MG63 (cell line): Measurements from ENCODE around the gene TH. TPM values are rescaled to one million over a fixed set of nuclear protein-coding genes. Genes with fewer than 3 reads are reported as not detected.

Source experiments
- DNase-seq: peaks from one replicate; pipeline ENCODE4 v3.0.0-alpha.2; 2020
- H3K27me3 ChIP-seq: fragments of 250-450 bp; sonication (Bioruptor Pico); 2 replicates; pipeline ENCODE4 v1.5.1; 2020; ENCODE audit warnings: mild to moderate bottlenecking, moderate library complexity
- H3K36me3 ChIP-seq: fragments of 250-450 bp; sonication (Bioruptor Pico); 2 replicates; pipeline ENCODE4 v1.5.1; 2020; ENCODE audit warnings: mild to moderate bottlenecking, moderate library complexity
- H3K4me3 ChIP-seq: fragments of 250-450 bp; sonication (Bioruptor Pico); 2 replicates; pipeline ENCODE4 v1.5.1; 2020; ENCODE audit warnings: mild to moderate bottlenecking, moderate library complexity
- H3K9me3 ChIP-seq: fragments of 250-450 bp; sonication (Bioruptor Pico); 2 replicates; pipeline ENCODE4 v1.5.1; 2020; ENCODE audit warnings: mild to moderate bottlenecking, moderate library complexity
- total RNA-seq: library from RNA; depleted of rRNA; stranded (reverse); fragments of >200 nt; shearing (Covaris generic); gene quantifications from 2 replicates; pipeline ENCODE4 v1.2.3, GENCODE V29; 2014; ENCODE audit warnings: low replicate concordance

Gene TH
- total RNA-seq, 1 experiment from 2014 or later = not detected

DNA sequence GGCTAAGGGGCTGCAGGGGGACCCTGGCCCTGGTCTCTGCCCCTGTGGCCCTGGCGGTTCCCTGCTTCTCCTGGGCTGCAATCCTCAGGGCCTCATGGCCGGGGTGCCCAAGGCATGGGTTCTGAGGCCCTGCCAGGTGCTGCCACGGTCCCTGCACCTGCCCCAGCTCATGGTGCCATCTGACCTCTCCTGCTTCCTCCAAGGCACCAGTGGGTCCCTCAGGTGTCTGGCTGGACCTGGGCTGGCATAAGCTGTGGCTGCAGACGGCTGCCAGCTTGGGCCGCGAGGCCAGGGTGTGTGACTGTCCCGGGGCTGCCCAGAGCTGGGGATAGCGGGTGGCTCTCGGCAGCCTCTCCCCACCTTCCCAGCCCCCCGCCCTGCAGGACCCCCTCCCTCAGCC is 12.6 kb downstream of the TH start:
- no peaks in the 10 kb centered on the region for H3K9me3 ChIP-seq
- H3K36me3 ChIP-seq = no peaks in the 10 kb centered on the region
- no peak overlapping the region for H3K4me3 ChIP-seq

DNA sequence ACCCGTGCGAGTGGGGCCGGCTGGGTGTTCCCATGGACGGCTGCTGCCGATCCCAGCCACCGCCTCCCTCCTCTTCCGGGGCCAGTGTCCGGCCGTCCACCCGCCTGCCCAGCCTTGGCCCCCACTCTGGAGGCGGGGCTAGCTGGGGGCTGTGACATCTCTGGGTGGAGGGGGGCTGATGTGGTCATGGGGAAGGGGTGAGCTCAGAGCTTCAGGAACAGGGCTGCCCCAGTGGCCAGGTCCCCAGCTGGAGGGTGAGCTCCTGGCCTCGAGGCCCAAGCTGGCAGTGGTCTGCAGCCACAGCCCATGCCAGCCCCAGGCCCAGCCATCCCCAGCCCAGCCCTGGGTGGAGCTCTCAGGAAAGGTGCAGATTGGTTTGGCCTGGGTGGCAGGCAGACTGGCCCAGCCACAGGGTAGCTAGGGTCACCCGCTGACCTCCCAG is 13.3 kb downstream of the TH start:
- H3K9me3 ChIP-seq = no peaks in the 10 kb centered on the region
- no peaks in the 10 kb centered on the region for H3K36me3 ChIP-seq
- DNase-seq = no peak
- H3K4me3 ChIP-seq = no peak overlapping the region
- H3K27me3 ChIP-seq = no peaks in the 10 kb centered on the region; the same call in 1 of the 2 replicates

More for the DNA sequence above, 12.6 kb downstream of the TH start:
- DNase-seq = no peak
- no peaks in the 10 kb centered on the region; the same call in 1 of the 2 replicates for H3K27me3 ChIP-seq

DNA sequence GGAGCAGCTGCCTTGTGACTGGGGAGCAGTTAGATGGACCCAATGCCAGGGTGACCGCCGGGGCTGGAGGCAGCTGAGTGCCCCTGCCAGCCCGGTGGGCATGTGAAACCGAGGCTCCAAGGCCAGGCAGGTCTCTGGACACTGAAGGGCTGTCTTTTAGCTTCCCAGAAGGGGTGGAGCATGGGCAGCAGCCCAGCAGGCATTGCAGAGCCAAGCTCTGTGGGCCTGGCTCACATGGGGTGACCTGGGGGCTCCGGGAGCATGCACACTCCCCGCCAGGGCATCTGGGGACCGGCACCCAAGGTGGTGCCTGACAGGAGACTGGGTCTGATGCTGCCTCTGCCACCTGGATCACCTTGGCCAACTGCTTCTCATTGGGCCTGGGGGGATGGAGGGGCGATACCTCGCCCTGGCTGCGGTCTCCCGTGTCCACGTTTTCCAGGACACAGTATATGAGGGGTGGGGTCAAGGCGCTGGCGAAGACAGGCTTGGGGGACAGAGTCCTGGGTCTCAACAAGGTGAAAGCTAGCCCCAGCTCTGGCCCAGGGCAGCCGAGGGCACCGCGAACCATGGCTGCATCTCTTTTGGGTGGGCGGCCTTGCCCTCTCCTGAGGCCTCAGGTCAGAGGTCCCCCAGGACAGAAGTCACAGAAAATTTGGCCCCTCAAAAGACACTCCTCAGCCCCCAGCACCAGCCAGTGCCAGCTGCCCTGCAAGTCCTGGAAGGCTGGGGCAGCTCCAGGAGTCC is 14.1 kb downstream of the TH start:
- H3K27me3 ChIP-seq = no peaks in the 10 kb centered on the region; the same call in 1 of the 2 replicates
- DNase-seq = no peak
- no peaks in the 10 kb centered on the region for H3K36me3 ChIP-seq
- H3K4me3 ChIP-seq = no peak overlapping the region
- H3K9me3 ChIP-seq = no peaks in the 10 kb centered on the region

DNA sequence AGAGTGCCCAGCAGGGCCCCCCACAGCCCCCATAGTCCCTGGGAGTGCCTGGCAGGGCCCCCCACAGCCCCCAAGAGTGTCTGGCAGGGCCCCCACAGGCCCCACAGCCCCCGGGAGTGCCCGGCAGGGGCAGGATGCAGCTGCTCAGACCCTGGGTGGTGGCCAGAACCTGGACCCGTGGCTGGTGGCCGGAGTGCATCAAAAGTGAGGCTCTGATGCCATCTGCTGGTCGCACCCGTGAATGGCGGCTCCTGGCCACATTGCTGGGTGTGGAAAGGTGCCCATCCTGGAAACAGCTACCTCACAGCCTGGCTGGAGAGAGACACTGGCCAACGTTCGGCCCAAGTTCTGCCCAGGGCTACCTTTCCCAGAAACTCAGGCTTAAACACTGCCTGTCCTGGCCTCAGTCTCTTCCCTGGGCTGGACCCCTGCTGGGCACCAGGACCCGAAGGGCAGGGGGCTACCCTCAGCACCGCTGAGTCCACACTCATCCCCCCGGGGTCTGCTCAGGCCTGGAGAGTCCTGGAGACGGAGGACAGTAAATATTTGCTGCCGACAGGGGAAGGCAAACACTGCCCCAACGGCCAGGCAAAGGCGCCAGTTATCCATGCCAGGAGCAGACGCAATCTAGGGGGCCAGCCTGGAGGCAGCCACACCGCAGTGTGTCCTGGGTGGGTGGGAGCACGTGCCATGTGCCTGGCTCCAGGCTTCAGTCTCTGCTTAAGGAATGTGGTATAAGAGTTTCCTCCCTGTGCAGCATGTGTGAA is 15.0 kb downstream of the TH start:
- DNase-seq = peak; percentile 71
- Histone ChIP-seq H3K27me3 (no peaks in the 10 kb centered on the region; the same call in 1 of the 2 replicates), H3K4me3 (no peak overlapping the region)

DNA sequence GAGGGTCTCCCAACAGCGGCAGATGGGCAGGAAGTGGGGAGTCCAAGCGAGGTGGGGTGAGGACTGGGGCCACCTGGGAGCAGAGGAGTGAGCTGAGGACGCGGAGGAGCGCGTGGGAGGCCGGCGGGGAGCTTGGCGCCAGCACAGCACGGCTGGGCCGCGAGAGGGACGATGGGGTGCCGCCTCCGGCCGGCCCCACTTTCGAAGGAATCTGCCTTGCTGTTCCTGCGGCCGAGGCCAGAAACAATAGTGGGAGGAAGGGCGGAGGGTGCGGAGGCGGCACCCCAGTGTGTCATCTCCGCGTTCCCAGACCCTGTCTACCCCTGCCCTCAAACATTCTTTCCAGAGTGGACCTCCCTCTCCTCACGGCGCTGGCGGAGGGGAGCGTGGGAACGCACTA is 16.1 kb downstream of the TH start:
- peaks cover 6% of the 10 kb centered on the region for H3K27me3 ChIP-seq
- no peaks in the 10 kb centered on the region for H3K9me3 ChIP-seq
- no peak overlapping the region for H3K4me3 ChIP-seq
- H3K36me3 ChIP-seq = no peaks in the 10 kb centered on the region
- no peak for DNase-seq

More for the DNA sequence above, 15.0 kb downstream of the TH start:
- no peaks in the 10 kb centered on the region for H3K36me3 ChIP-seq
- no peaks in the 10 kb centered on the region for H3K9me3 ChIP-seq

DNA sequence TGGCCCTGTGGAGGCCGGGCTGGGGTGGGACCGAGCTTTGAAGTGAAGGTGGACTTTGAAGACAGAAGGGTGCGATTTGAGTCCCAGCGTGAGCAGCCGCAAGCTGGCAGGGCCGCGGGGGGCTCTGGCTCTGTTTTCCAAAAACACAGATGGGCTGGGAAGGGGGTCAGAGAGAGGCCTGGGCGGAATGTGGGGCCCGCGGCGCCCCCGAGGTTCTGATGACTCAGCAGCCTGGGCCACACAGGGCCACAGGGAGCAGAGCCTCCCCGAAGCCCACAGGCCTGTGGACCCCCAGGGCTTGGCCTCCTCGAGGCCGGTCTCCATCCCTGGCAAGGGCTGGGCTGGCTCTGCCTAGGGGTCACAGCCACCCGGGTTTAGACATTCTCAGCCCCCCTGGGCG is 16.7 kb downstream of the TH start:
- peaks cover 11% of the 10 kb centered on the region for H3K27me3 ChIP-seq
- no peak overlapping the region for H3K4me3 ChIP-seq
- DNase-seq = no peak
- H3K9me3 ChIP-seq = no peaks in the 10 kb centered on the region
- H3K36me3 ChIP-seq = no peaks in the 10 kb centered on the region

DNA sequence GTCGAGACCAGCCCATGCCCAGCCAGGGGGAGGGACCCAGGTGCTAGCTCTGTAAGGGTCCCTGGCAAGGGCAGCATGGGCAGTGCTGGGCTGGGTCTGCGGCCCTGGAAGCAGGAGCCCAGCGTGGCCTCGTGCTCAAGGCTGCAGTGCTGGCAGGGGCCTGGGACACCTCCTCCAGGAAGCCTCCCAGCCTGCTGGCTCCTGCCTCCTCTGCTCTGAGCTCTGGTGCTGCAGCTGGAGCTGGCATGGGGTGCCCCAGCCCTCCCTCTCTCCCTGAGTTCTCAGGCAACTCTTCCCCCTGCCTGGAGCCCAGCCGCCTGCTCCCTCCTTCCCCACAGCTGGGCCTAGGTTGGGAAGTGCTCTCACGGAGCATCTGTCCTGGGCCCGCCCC is 17.4 kb downstream of the TH start:
- peaks cover 16% of the 10 kb centered on the region for H3K27me3 ChIP-seq
- no peak for DNase-seq
- H3K36me3 ChIP-seq = no peaks in the 10 kb centered on the region
- no peaks in the 10 kb centered on the region for H3K9me3 ChIP-seq
- no peak overlapping the region for H3K4me3 ChIP-seq

DNA sequence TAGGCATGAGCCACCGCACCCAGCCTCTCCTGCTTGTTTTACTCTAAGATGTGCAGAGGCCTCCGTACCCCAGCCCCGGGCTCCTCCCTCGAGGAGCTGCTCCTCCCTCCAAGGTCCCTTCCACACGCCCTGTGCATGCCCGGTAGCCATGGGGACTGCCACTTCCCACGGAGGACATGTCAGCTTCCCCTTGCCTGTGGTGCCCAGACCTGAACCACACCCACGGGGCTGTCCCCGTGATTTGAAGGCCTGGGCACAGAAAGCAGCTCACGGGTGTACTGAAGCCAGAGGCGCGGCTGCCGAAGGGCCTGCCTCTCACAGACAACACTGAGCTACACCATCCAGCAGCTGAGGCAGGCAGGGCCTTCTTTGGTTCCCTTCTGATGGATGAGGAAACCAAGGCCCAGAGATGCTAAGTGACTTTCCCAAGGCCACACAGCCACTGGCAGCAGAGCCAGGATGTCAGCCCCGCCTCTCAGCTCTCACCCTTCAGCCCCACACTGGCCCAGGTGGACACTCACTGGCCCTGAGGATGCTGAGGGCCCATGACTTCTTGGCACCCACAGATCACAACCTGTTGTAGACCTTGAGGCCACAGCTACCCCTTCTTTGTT is 17.9 kb downstream of the TH start:
- Histone ChIP-seq H3K27me3 (peaks cover 19% of the 10 kb centered on the region), H3K9me3 (no peaks in the 10 kb centered on the region), H3K4me3 (no peak overlapping the region), H3K36me3 (no peaks in the 10 kb centered on the region)
- no peak for DNase-seq

DNA sequence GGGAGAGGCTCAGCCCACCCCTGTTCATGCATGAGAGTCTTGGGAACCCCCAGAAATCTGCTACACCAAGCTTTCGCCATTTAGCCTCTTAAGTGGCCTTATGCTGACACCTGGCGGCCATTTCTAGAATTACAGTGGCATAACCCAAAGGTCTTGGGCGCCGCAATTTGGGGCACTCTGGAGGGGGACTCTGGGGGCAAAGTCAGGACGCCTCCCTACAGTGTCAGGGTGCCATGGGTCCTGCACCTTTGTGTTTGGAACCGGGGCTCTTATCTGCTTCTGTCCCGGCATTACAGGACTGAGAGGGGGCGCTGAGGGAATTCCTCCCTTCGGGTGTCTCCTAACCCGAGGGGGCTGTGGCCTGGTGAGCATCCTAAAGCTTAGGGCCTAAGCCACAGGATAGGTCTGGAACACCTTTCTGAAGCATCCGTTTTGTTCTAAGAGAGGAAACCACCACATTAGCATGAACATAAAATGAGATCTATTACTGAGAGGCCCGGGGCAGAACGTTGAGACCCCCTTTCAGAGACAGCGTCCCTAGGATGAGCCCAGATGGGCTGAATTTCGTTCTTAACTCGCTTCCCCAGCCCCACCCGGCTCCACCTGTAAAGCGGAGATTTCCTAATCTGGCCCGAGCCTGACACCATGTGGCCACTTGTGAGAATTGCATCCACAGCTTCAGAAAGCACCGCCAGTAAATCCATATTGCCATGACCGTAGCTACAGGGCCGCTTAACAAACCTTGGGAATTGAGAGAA is 19.9 kb downstream of the TH start:
- Histone ChIP-seq H3K27me3 (peaks cover 22% of the 10 kb centered on the region), H3K9me3 (no peaks in the 10 kb centered on the region), H3K36me3 (no peaks in the 10 kb centered on the region), H3K4me3 (no peak overlapping the region)
- DNase-seq = peak; percentile 43

DNA sequence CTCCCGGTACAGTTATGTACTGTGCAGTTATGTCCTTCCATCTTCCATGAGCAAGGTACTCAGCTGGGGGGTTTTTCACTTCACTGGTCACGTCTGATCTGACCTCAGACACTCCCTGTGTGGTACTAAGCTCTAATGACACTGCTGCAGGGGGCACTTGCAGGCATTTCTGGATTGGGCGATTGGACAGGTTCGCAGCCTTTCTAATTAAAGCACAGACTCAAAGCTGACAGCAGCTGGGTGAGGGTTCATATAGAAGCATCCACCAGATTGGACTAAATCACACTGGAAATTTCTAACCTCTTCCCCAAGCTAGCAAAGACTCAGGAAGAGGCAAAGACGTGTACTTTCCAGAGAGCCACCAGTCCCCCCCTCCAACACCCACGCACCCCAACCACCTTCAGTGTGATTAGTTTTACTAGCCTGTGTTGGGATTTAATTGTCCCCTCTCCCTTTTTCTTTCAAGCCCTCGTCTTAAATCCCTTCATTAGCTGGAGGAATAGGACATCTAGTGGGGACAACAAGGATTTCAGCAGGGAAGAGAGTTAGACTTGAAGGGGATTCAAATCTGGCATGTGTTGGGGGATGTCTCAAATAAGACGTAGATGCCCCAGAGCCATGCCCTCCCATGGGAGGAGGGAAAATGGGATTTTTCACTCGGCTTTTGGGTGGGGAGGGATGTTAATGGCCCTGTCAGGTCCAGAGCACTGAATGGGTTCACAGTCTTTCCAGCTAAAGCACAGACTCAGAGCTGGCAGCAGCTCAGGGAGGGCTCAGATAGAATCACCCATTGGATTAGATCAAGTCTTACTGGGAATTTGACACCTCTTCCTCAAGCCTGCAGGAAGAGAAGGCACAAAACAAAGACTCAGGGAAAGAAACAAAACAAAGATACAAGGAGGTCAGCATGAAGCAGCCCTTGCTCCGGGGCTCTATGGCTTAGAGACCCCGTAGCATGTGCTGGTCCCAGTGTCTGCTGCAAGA is 21.5 kb downstream of the TH start:
- Histone ChIP-seq H3K27me3 (peaks cover 34% of the 10 kb centered on the region), H3K36me3 (no peaks in the 10 kb centered on the region), H3K4me3 (no peak overlapping the region), H3K9me3 (no peaks in the 10 kb centered on the region)
- no peak for DNase-seq

DNA sequence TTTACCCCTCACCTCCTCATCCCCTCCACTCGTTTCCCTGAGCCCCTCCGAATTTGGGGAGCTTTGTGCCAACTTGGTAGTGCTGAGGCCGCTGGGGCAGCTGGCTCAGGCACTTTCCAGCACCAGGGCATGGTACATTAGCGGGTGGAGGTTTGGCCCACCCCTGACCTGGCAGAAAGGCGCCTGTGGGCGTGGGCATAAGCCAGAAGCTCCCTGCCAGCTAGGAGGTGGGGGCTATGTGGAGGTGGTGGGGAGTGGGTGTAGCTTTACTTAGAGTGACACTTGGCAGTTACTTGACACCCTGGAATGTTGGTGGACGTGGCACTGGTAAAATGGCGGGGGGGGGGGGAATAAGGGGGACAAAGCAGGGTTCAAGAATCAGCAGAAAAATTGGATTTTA is 22.2 kb downstream of the TH start:
- no peaks in the 10 kb centered on the region for H3K9me3 ChIP-seq
- peaks cover 41% of the 10 kb centered on the region for H3K27me3 ChIP-seq
- DNase-seq = no peak
- no peaks in the 10 kb centered on the region for H3K36me3 ChIP-seq
- no peak overlapping the region for H3K4me3 ChIP-seq

DNA sequence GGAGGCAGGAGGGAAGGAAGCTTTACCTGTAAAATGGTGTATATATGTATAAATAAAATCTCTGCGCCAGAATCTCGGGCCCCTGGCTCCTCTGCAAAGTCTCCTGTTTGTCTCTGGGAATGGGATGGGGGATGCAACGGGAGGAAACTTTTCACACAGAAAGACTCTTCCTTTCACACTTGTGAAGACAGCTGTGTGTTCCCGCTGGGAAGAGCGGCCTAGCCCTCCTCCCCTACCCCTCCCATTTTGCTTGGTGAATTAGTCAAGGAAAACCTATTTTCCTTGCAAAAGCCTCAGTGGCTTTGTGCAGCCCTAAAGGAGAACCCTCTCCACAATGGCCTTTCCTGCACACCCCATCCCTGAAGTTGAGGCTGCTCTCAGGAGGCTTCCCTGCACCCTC is 23.0 kb downstream of the TH start:
- H3K4me3 ChIP-seq = no peak overlapping the region
- no peak for DNase-seq
- H3K27me3 ChIP-seq = peaks cover 50% of the 10 kb centered on the region
- no peaks in the 10 kb centered on the region for H3K9me3 ChIP-seq
- H3K36me3 ChIP-seq = no peaks in the 10 kb centered on the region

DNA sequence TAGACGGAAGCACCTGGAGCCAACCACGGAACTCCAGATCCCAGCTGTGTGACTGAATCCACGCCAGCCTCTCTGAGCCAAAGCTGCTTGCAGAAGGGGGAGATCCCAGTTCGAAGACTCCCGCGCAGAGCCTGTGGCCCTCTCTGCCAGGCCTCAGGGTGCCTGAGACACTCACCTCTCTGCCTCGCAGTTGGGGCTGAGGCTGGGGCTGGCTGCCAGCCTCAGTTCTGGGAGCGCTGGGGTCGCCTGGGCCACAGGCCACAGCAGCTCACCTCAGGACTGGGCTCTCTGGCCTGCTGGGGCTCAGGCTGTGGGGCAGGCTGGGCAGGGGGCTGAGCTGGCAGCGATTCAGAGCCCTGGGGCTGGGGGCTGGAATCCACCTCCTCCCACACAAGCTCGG is 24.2 kb downstream of the TH start:
- H3K4me3 ChIP-seq = no peak overlapping the region
- H3K27me3 ChIP-seq = peaks cover 61% of the 10 kb centered on the region
- H3K36me3 ChIP-seq = no peaks in the 10 kb centered on the region
- no peak for DNase-seq
- H3K9me3 ChIP-seq = no peaks in the 10 kb centered on the region

DNA sequence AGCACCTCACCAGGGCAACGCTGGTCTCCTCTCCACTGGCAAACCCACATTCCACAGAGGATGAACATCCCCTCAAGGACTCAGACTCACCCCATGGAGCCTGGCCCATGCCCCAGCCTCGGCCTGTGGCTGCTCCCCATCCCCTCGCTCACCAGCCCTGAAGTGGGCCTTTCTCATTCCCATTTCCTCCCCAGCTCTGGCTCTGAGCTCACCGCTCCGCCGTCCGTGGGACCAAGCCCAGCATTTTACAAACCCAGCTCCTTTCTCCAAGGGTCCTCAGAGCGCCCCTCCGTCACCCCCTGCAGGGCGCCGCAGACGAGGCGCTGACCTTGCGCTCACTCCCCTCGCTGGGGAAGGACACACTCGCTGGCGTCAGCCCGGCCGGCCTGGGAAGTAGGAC is 25.6 kb downstream of the TH start:
- Histone ChIP-seq H3K4me3 (no peak overlapping the region), H3K36me3 (no peaks in the 10 kb centered on the region), H3K9me3 (no peaks in the 10 kb centered on the region), H3K27me3 (peaks cover 74% of the 10 kb centered on the region)
- DNase-seq = no peak

DNA sequence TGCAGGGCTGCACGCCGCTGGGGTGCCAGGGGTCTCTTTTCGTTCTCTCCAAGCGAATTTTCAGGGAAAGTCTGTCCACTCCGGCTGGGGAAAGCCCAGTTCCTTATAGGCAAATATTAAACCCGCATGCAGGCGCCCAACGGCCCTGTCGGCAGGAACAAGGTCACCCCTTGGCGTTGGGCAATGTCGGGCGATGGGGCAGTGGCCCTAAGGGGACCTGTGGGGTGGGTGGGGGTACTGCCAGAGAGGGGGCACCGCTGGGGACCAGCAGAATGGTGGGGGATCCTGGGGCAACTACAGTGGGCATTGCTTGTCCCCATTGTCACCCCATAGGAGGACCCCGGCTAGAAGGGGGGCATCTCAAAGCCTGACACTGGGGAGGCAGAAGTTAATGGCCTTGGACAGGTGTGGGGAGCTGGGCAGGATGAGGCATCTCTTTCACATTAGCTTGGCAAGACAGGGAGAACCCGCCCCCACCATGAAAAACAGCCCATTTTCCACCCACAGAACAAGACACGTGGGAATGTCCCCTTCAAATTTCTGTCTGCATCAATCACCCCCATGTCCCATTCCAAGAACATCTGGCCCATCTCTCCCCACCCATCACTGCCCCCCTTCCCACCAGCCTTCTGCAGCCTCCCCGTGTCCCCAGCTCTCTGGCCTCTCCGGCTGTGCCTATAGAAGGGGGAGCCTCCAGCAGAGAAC is 26.9 kb downstream of the TH start:
- Histone ChIP-seq H3K27me3 (peaks cover 75% of the 10 kb centered on the region), H3K4me3 (no peak overlapping the region), H3K9me3 (no peaks in the 10 kb centered on the region), H3K36me3 (no peaks in the 10 kb centered on the region)
- DNase-seq = no peak
